MCF 10A (cell line): ENCODE data around the gene PACSIN2. TPM values are rescaled to one million over a fixed set of nuclear protein-coding genes. Genes with fewer than 3 reads are reported as not detected.
A peak's percentile ranks its signal among the peaks of the same experiment; 100 is the strongest.
"Not testable (repeated sequence)": the region's sequence is repeated elsewhere in the genome, so short reads cannot be mapped to it uniquely, and the experiment has no call there.

Experiments used
- BruUV-seq: library from RNA; stranded (reverse); fragments of 400-500 nt; replicated peaks from 2 replicates; lab custom pipeline; 2021; lab: Mats Ljungman, UMichigan
- CTCF ChIA-PET: fragments of 300-600 bp; sonication (Branson Sonifier 250); formaldehyde crosslinking; extraction: SDS; loops from one replicate; lab custom pipeline; 2021; ENCODE audit warnings: antibody characterized with exemption, inconsistent platforms; lab: Yijun Ruan, JAX
- POLR2A ChIA-PET: fragments of 300-600, 350-650 bp; sonication (Branson Sonifier 250); formaldehyde crosslinking; extraction: SDS; loops from one replicate; lab custom pipeline; 2020; ENCODE audit warnings: antibody characterized with exemption, inconsistent platforms; lab: Yijun Ruan, JAX
- DNase-seq: peaks from one replicate; pipeline ENCODE4 v3.0.0-alpha.2; 2018; ENCODE audit not compliant: unreplicated experiment
- H3K27ac Mint-ChIP-seq: one replicate; pipeline ENCODE4 v1.8.0; 2022; ENCODE audit warnings: mild to moderate bottlenecking, low read depth, mixed read lengths; ENCODE audit not compliant: unreplicated experiment
- H3K27me3 Mint-ChIP-seq: one replicate; pipeline ENCODE4 v1.8.0; 2022; ENCODE audit warnings: mixed read lengths; ENCODE audit not compliant: insufficient read depth, unreplicated experiment
- H3K36me3 Mint-ChIP-seq: one replicate; pipeline ENCODE4 v1.8.0; 2022; ENCODE audit warnings: mild to moderate bottlenecking, moderate library complexity, mixed read lengths; ENCODE audit not compliant: insufficient read depth, unreplicated experiment
- H3K4me1 Mint-ChIP-seq: one replicate; pipeline ENCODE4 v1.8.0; 2022; ENCODE audit warnings: mixed read lengths; ENCODE audit not compliant: insufficient read depth, unreplicated experiment
- H3K4me3 Mint-ChIP-seq: one replicate; pipeline ENCODE4 v1.8.0; 2022; ENCODE audit warnings: mild to moderate bottlenecking, moderate library complexity, mixed read lengths; ENCODE audit not compliant: unreplicated experiment
- H3K9me3 Mint-ChIP-seq: one replicate; pipeline ENCODE4 v1.8.0; 2022; ENCODE audit warnings: mixed read lengths; ENCODE audit not compliant: unreplicated experiment
- CTCF ChIP-seq: fragments of 200-600 bp; IDR thresholded peaks from one replicate; pipeline ENCODE4 v1.8.0; 2022; ENCODE audit warnings: antibody characterized with exemption, mild to moderate bottlenecking; ENCODE audit not compliant: unreplicated experiment
- intact Hi-C: fragments of 100-400 bp; cut with micrococcal nuclease; formaldehyde crosslinking; loops from 2 replicates; pipeline ENCODE4 v1.14.1; 2022
- total RNA-seq: library from RNA; stranded (reverse); gene quantifications from 2 replicates; pipeline ENCODE4 v1.2.3, GENCODE V29; 2022

PACSIN2 gene
- total RNA-seq, 1 experiment from 2014 or later = 67.3 TPM

DNA sequence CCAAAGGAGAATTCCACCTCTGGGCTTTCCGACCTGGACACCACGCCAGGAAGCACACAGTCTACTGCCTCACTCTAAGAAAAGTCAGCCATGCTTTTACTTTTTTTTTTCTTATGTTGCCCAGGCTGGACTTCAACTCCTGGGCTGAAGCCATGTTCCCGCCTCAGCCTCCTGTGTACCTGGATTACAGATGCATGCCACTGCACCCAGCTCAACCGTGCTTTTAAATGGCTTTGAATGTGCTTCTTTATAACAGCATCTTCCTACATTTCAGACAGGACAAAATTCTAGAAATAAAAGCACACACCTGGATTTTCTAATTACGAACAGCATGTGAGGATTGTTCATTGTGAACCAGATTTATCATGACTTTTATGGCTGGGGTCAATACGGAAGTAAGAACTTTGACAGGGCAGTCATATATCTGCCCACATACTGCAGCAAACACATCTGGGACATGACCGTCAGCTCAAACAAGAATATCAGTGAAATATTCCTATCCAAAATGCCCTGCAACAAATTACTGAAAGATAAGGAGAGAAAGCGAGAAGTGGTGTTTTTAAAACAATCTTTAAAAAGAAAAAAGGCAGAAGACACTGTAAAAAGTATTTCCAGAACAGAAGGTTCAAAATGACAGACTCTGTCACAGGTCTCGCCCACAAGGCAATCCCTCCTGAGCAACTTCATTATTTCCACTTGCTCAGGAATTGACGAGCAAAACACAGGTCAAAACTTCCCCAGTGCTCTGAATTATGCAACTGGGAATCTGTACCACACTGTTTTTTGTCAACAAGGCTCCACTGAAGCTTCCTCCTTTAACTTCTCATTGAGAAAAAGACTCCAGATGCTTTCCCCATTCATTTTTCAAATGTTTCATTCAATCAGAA is 42.1 kb downstream of the PACSIN2 start:
- intact Hi-C loops = no loop called here
- Mint-ChIP-seq H3K27me3 (no peaks in the 10 kb centered on the region), H3K4me1 (peaks cover 33% of the 10 kb centered on the region), H3K4me3 (no peak overlapping the region), H3K9me3 (no peaks in the 10 kb centered on the region), H3K36me3 (peaks cover 12% of the 10 kb centered on the region), H3K27ac (no peak overlapping the region)
- CTCF ChIA-PET = interaction anchor here (0.5 to 1.2 kb wide), 3 partner anchors 11 to 105 kb away, joined by 3 to 4 read pairs (median 3); no protein-coding TSS in a partner anchor
- TF ChIP-seq CTCF = no peak
- POLR2A ChIA-PET = interaction anchor here (1.1 kb wide), 1 partner anchor 40 kb away, joined by 3 read pairs; no protein-coding TSS in a partner anchor
- no peak for DNase-seq
- BruUV-seq = no TSS peak

DNA sequence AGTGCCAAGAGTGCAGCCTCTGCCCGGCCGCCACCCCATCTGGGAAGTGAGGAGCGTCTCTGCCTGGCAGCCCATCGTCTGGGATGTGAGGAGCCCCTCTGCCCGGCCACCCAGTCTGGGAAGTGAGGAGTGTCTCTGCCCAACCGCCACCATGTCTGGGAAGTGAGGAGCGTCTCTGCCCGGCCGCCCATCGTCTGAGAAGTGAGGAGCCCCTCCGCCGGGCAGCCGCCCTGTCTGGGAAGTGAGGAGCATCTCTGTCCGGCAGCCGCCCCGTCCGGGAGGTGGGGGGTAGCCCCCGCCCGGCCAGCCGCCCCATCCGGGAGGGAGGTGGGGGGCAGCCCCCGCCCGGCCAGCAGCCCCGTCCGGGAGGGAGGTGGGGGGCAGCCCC is 43.5 kb downstream of the PACSIN2 start:
- CTCF ChIA-PET = interaction anchor here (0.6 kb wide), 1 partner anchor 89 kb away, joined by 4 read pairs; no protein-coding TSS in a partner anchor
- DNase-seq = not testable (repeated sequence)
- peaks cover 29% of the 10 kb centered on the region for H3K4me1 Mint-ChIP-seq

DNA sequence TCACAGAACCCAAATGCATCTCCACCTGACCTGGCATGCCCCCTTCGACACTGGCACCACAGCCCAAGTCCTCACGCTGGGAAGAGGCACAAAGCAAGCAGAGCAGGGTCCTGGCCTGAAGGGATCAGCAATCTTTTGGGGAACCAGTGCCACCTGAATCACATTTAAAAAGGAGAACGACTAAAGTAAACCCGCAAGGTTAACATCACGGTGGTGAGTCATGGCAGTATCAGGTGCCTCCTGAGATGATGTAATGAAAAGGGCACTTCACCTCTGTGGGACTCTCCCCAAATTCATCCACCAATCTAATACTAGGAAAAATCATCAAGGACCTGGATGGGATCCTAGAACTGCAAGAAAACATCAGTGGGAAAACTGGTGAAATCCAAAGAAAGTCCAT is 44.9 kb downstream of the PACSIN2 start:
- Mint-ChIP-seq H3K36me3 (peaks cover 18% of the 10 kb centered on the region), H3K4me1 (peaks cover 33% of the 10 kb centered on the region), H3K4me3 (peak overlapping the region; percentile 43), H3K27ac (peak overlapping the region; percentile 64), H3K27me3 (no peaks in the 10 kb centered on the region), H3K9me3 (no peaks in the 10 kb centered on the region)
- no peak for TF ChIP-seq CTCF
- CTCF ChIA-PET = interaction anchor here (0.6 kb wide), 1 partner anchor 11 kb away, joined by 3 read pairs; no protein-coding TSS in a partner anchor
- DNase-seq = peak; percentile 74
- no TSS peak for BruUV-seq
- intact Hi-C loops = no loop called here
- POLR2A ChIA-PET = interaction anchor here (1.0 to 1.9 kb wide), 5 partner anchors 10 to 114 kb away, joined by 3 to 17 read pairs (median 3); no protein-coding TSS in a partner anchor

More for the DNA sequence above, 43.5 kb downstream of the PACSIN2 start:
- peak overlapping the region; percentile 49 for H3K4me3 Mint-ChIP-seq
- peak overlapping the region; percentile 54 for H3K27ac Mint-ChIP-seq
- H3K9me3 Mint-ChIP-seq, H3K27me3 Mint-ChIP-seq, BruUV-seq, intact Hi-C loops: not testable (repeated sequence)
- H3K36me3 Mint-ChIP-seq = peaks cover 18% of the 10 kb centered on the region
- POLR2A ChIA-PET = interaction anchor here (0.6 to 1.9 kb wide), 2 partner anchors 12 to 27 kb away, joined by 3 to 17 read pairs; no protein-coding TSS in a partner anchor

- TSS peak; percentile 71 for BruUV-seq
- Mint-ChIP-seq H3K36me3 (peaks cover 18% of the 10 kb centered on the region), H3K4me1 (peaks cover 34% of the 10 kb centered on the region), H3K9me3 (no peaks in the 10 kb centered on the region), H3K27ac (peak overlapping the region; percentile 64), H3K27me3 (no peaks in the 10 kb centered on the region), H3K4me3 (peak overlapping the region; percentile 43)
- TF ChIP-seq CTCF = no peak
- ChIA-PET CTCF (no interaction called here), POLR2A (interaction anchor here (1.5 to 1.9 kb wide), 2 partner anchors 10 to 30 kb away, joined by 6 to 17 read pairs; no protein-coding TSS in a partner anchor)
- intact Hi-C loops = no loop called here
- no peak for DNase-seq
Observed at GRCh38 chr22:42969348-42969975, 45.5 kb downstream of the PACSIN2 start.
